Measurements from ENCODE around the gene CIC.
"Not testable (repeated sequence)": the region's sequence is repeated elsewhere in the genome, so short reads cannot be mapped to it uniquely, and the experiment has no call there.

The CIC gene

GRCh38 chr19:42315024-42315423, 46.0 kb downstream of the CIC start:
- DNase-seq = no peak

- DNase-seq = no peak
Observed at GRCh38 chr19:42316223-42317211, 47.5 kb downstream of the CIC start.

- DNase-seq = no peak
Observed at GRCh38 chr19:42317535-42317934, 48.5 kb downstream of the CIC start.

- no peak for DNase-seq
Observed at GRCh38 chr19:42322305-42322704, 53.3 kb downstream of the CIC start.

GRCh38 chr19:42323473-42323851, 54.4 kb downstream of the CIC start:
- no peak for DNase-seq

- no peak for DNase-seq
Observed at GRCh38 chr19:42323852-42324654, 55.0 kb downstream of the CIC start.

- DNase-seq = no peak
Observed at GRCh38 chr19:42324655-42325307, 55.7 kb downstream of the CIC start.

GRCh38 chr19:42325308-42325895, 56.4 kb downstream of the CIC start, which contains the start of gene MEGF8:
Gene MEGF8 (plus strand): TSS chr19:42325635. CDS start chr19:42326244, 609 bp downstream.
- peak; percentile 99 for DNase-seq

GRCh38 chr19:42325896-42326771, 57.1 kb downstream of the CIC start:
- no peak for DNase-seq

GRCh38 chr19:42326969-42327368, 57.9 kb downstream of the CIC start:
- DNase-seq = no peak

- DNase-seq = no peak
Observed at GRCh38 chr19:42327381-42327780, 58.3 kb downstream of the CIC start.

- DNase-seq = no peak
Observed at GRCh38 chr19:42328106-42328505, 59.1 kb downstream of the CIC start.

- DNase-seq = no peak
Observed at GRCh38 chr19:42328854-42329253, 59.8 kb downstream of the CIC start.

- DNase-seq = no peak
Observed at GRCh38 chr19:42330241-42330711, 61.2 kb downstream of the CIC start.

GRCh38 chr19:42331333-42331732, 62.3 kb downstream of the CIC start:
- not testable (repeated sequence) for DNase-seq

- no peak for DNase-seq
Observed at GRCh38 chr19:42332059-42332458, 63.0 kb downstream of the CIC start.

- no peak for DNase-seq
Observed at GRCh38 chr19:42333018-42333417, 64.0 kb downstream of the CIC start.

- no peak for DNase-seq
Observed at GRCh38 chr19:42333975-42334696, 65.1 kb downstream of the CIC start.

- no peak for DNase-seq
Observed at GRCh38 chr19:42334697-42335373, 65.8 kb downstream of the CIC start.

- DNase-seq = no peak
Observed at GRCh38 chr19:42335374-42335936, 66.4 kb downstream of the CIC start.

Data from CD4-positive, alpha-beta T cell treated with Interleukin-15 for 1 hour (primary cell).